WTC11 (cell line): ENCODE results near the gene IP6K2. TPM values are rescaled to one million over a fixed set of nuclear protein-coding genes. Genes with fewer than 3 reads are reported as not detected.

Source experiments
- AFF4 ChIP-seq: sonication (generic); formaldehyde crosslinking; IDR thresholded peaks from 2 replicates; pipeline ENCODE4 v1.8.1; 2023; ENCODE audit warnings: mild to moderate bottlenecking, missing genetic modification reagents, borderline replicate concordance
- ATF1 ChIP-seq: sonication (generic); formaldehyde crosslinking; IDR thresholded peaks from 2 replicates; pipeline ENCODE4 v1.8.1; 2023; ENCODE audit warnings: mild to moderate bottlenecking, moderate library complexity, missing genetic modification reagents
- CREM ChIP-seq: sonication (generic); formaldehyde crosslinking; IDR thresholded peaks from 2 replicates; pipeline ENCODE4 v1.8.1; 2022; ENCODE audit warnings: mild to moderate bottlenecking, missing genetic modification reagents, moderate library complexity
- ERG ChIP-seq: fragments of 250-450 bp; sonication (Bioruptor Pico); IDR thresholded peaks from 2 replicates; pipeline ENCODE4 v1.8.0; 2021; ENCODE audit warnings: mild to moderate bottlenecking
- ETV6 ChIP-seq: sonication (generic); formaldehyde crosslinking; IDR thresholded peaks from 2 replicates; pipeline ENCODE4 v1.8.1; 2022; ENCODE audit warnings: mild to moderate bottlenecking, missing genetic modification reagents
- FOXK1 ChIP-seq: sonication (generic); formaldehyde crosslinking; IDR thresholded peaks from 2 replicates; pipeline ENCODE4 v1.8.0; 2022; ENCODE audit warnings: mild to moderate bottlenecking, moderate library complexity, missing genetic modification reagents
- FOXP1 ChIP-seq: sonication (generic); formaldehyde crosslinking; IDR thresholded peaks from 2 replicates; pipeline ENCODE4 v1.8.0; 2022; ENCODE audit warnings: missing genetic modification reagents, mild to moderate bottlenecking, moderate library complexity, borderline replicate concordance
- MYBL2 ChIP-seq: sonication (generic); formaldehyde crosslinking; IDR thresholded peaks from 2 replicates; pipeline ENCODE4 v1.8.1; 2023; ENCODE audit warnings: mild to moderate bottlenecking, moderate library complexity, missing genetic modification reagents
- NFE2L1 ChIP-seq: sonication (generic); formaldehyde crosslinking; IDR thresholded peaks from 2 replicates; pipeline ENCODE4 v1.8.1; 2023; ENCODE audit warnings: missing genetic modification reagents
- NFYB ChIP-seq: sonication (generic); formaldehyde crosslinking; conservative IDR thresholded peaks from 2 replicates; pipeline ENCODE4 v1.8.0; 2022; ENCODE audit warnings: low read depth, missing genetic modification reagents
- NR2C2 ChIP-seq: sonication (generic); formaldehyde crosslinking; IDR thresholded peaks from 2 replicates; pipeline ENCODE4 v1.8.0; 2022; ENCODE audit warnings: mild to moderate bottlenecking, missing genetic modification reagents
- PRRX2 ChIP-seq: fragments of 250-450 bp; sonication (Bioruptor Pico); IDR thresholded peaks from 2 replicates; pipeline ENCODE4 v1.8.0; 2021; ENCODE audit warnings: mild to moderate bottlenecking
- SMAD3 ChIP-seq: sonication (generic); formaldehyde crosslinking; IDR thresholded peaks from 2 replicates; pipeline ENCODE4 v1.8.0; 2022; ENCODE audit warnings: missing genetic modification reagents, mild to moderate bottlenecking, borderline replicate concordance
- TEAD1 ChIP-seq: sonication (generic); formaldehyde crosslinking; IDR thresholded peaks from 2 replicates; pipeline ENCODE4 v1.8.0; 2022; ENCODE audit warnings: mild to moderate bottlenecking, missing genetic modification reagents
- TEAD4 ChIP-seq: sonication (generic); formaldehyde crosslinking; IDR thresholded peaks from 2 replicates; pipeline ENCODE4 v1.8.0; 2022; ENCODE audit warnings: mild to moderate bottlenecking, missing genetic modification reagents
- TP53 ChIP-seq: sonication (generic); formaldehyde crosslinking; IDR thresholded peaks from 2 replicates; pipeline ENCODE4 v1.8.1; 2023; ENCODE audit warnings: mild to moderate bottlenecking, missing genetic modification reagents
- ZBTB21 ChIP-seq: sonication (generic); formaldehyde crosslinking; IDR thresholded peaks from 2 replicates; pipeline ENCODE4 v1.8.1; 2023; ENCODE audit warnings: mild to moderate bottlenecking, missing genetic modification reagents, borderline replicate concordance
- ZNF121 ChIP-seq: sonication (generic); formaldehyde crosslinking; IDR thresholded peaks from 2 replicates; pipeline ENCODE4 v1.8.0; 2023; ENCODE audit warnings: missing genetic modification reagents
- ZNF512 ChIP-seq: sonication (generic); formaldehyde crosslinking; IDR thresholded peaks from 2 replicates; pipeline ENCODE4 v1.8.1; 2022; ENCODE audit warnings: missing genetic modification reagents, borderline replicate concordance
- ZNF671 ChIP-seq: fragments of 250-450 bp; sonication (Bioruptor Pico); IDR thresholded peaks from 2 replicates; pipeline ENCODE4 v1.8.0; 2021; ENCODE audit warnings: mild to moderate bottlenecking
- total RNA-seq: library from RNA; stranded (reverse); gene quantifications from 3 replicates; pipeline ENCODE4 v1.2.3, GENCODE V29; 2021
- TF ChIP-seq, protein P1 (sequence below): sonication (generic); formaldehyde crosslinking; IDR thresholded peaks from 2 replicates; pipeline ENCODE4 v1.8.1; 2023; ENCODE audit warnings: mild to moderate bottlenecking, missing genetic modification reagents, moderate library complexity
- TF ChIP-seq, protein P2 (sequence below): sonication (generic); formaldehyde crosslinking; conservative IDR thresholded peaks from 2 replicates; pipeline ENCODE4 v1.8.1; 2023; ENCODE audit warnings: mild to moderate bottlenecking, low read depth, missing genetic modification reagents, moderate library complexity
- TF ChIP-seq, protein P3 (sequence below): sonication (generic); formaldehyde crosslinking; IDR thresholded peaks from 2 replicates; pipeline ENCODE4 v1.8.0; 2022; ENCODE audit warnings: mild to moderate bottlenecking, missing genetic modification reagents

The IP6K2 gene
- total RNA-seq, 1 experiment from 2014 or later = 123 TPM

DNA sequence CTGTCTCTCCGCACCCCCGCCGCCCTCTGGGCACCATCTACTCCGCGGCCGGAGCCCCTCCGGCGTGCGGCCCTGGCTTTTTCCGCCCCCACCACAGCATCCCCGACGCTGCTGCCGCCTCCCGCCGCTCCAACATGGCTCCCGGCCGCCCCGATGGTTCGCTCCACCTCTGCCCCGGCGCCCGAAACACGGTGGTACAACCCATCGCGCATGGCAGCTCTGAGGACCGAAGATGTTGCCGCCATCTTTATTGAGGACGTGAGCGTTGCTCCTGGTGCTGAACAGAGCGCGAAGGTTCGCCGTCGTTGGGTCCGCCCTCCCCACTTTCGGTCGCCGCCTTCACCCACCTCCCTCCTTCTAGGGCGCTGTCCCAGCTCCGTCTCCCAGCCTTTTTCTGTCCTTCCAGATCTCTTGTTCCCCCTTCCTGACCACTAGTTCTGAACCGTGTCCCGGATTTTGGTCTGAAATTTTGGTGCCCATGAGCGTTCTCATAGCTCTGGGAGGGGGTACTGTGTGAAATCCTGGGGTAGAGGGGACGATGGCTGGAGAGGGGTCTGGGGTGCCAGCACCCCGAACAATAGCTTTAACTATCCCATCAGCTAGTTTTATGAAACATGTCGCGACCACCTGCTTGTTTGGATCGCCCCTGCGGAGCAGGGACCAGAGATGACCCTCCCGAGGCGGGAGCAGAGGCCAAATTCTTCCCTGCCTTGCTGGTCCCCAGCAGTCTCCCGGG, 54.1 kb downstream of the IP6K2 start, which contains the start of gene CELSR3 (continued):
- TF ChIP-seq ZNF671 (peak; percentile 69; the same call in 1 of the 2 replicates), ERG (CRISPR knock-in tag) (no peak; the same call in 1 of the 2 replicates), ATF1 (CRISPR knock-in tag) (no peak), TP53 (CRISPR knock-in tag) (no peak), FOXK1 (peak; percentile 65; the same call in 1 of the 2 replicates), ZBTB21 (CRISPR knock-in tag) (peak; percentile 73; the same call in 1 of the 2 replicates), CREM (CRISPR knock-in tag) (no peak), ZNF512 (no peak), NFE2L1 (no peak; the same call in none of the 2 replicates), ZNF121 (CRISPR knock-in tag) (0 out of 2 replicates have a peak, but pooled peaks have one; percentile 6), PRRX2 (CRISPR knock-in tag) (no peak), ETV6 (CRISPR knock-in tag) (peak; percentile 54; the same call in 1 of the 2 replicates), SMAD3 (no peak; the same call in 1 of the 2 replicates), NFYB (CRISPR knock-in tag) (no peak), FOXP1 (CRISPR knock-in tag) (no peak), NR2C2 (no peak), MYBL2 (CRISPR knock-in tag) (no peak), TEAD4 (no peak), TEAD1 (no peak), AFF4 (no peak)
- TF ChIP-seq, protein P1, sequence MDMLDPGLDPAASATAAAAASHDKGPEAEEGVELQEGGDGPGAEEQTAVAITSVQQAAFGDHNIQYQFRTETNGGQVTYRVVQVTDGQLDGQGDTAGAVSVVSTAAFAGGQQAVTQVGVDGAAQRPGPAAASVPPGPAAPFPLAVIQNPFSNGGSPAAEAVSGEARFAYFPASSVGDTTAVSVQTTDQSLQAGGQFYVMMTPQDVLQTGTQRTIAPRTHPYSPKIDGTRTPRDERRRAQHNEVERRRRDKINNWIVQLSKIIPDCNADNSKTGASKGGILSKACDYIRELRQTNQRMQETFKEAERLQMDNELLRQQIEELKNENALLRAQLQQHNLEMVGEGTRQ = no peak
- TF ChIP-seq, protein P2, sequence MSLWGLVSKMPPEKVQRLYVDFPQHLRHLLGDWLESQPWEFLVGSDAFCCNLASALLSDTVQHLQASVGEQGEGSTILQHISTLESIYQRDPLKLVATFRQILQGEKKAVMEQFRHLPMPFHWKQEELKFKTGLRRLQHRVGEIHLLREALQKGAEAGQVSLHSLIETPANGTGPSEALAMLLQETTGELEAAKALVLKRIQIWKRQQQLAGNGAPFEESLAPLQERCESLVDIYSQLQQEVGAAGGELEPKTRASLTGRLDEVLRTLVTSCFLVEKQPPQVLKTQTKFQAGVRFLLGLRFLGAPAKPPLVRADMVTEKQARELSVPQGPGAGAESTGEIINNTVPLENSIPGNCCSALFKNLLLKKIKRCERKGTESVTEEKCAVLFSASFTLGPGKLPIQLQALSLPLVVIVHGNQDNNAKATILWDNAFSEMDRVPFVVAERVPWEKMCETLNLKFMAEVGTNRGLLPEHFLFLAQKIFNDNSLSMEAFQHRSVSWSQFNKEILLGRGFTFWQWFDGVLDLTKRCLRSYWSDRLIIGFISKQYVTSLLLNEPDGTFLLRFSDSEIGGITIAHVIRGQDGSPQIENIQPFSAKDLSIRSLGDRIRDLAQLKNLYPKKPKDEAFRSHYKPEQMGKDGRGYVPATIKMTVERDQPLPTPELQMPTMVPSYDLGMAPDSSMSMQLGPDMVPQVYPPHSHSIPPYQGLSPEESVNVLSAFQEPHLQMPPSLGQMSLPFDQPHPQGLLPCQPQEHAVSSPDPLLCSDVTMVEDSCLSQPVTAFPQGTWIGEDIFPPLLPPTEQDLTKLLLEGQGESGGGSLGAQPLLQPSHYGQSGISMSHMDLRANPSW (CRISPR knock-in tag) = no peak
- TF ChIP-seq, protein P3, sequence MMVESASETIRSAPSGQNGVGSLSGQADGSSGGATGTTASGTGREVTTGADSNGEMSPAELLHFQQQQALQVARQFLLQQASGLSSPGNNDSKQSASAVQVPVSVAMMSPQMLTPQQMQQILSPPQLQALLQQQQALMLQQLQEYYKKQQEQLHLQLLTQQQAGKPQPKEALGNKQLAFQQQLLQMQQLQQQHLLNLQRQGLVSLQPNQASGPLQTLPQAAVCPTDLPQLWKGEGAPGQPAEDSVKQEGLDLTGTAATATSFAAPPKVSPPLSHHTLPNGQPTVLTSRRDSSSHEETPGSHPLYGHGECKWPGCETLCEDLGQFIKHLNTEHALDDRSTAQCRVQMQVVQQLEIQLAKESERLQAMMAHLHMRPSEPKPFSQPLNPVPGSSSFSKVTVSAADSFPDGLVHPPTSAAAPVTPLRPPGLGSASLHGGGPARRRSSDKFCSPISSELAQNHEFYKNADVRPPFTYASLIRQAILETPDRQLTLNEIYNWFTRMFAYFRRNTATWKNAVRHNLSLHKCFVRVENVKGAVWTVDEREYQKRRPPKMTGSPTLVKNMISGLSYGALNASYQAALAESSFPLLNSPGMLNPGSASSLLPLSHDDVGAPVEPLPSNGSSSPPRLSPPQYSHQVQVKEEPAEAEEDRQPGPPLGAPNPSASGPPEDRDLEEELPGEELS (CRISPR knock-in tag) = peak; percentile 65; the same call in 1 of the 2 replicates
